ENCODE measurements around the gene LRRIQ1.

DNA sequence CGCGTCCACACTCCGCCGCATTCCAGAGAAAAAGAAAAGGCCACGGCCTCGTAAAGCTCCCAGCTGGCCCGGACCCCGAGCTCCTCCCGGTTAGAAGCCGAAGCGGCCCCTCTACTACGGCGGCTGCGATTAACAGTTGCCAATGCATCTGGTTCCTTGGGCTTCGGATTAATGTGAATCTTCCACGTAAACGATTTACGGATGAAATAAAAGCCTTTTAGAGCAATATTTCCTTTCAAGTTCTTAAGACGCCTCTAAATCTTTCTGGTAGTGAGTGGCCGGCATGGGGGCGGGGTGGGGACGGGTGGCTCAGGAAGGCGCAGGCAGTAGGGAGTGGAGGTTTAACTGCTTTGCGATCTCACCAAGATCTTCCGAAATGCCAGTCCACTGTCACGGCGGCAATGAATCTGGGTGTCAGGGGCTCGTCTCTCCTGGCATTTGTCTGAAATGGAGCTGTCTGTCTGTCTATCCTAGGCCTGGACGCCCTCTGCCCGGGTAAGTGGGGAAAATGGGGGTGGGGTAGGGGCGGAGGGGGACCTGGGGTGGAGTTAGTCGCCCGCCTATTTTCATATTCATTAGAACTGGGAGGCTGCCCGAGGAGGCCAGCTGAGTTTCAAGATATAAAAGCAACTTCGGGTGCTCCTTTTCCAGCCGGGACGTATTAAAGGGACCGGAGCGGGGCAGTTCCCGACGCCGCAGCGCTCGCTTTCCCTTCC, 243.5 kb downstream of the LRRIQ1 start:
- TF ChIP-seq POLR2A (IDR thresholded peaks at IDR 0.05; ENCODE audit: low read length) (no peak), GATA1 (IDR thresholded peaks at IDR 0.05; ENCODE audit: low read depth, low read length) (no peak)
